GM12878 (cell line): ENCODE results near the gene CLASP1. TPM values are rescaled to one million over a fixed set of nuclear protein-coding genes. Genes with fewer than 3 reads are reported as not detected.
A peak's percentile ranks its signal among the peaks of the same experiment; 100 is the strongest.

Source experiments
- ATAC-seq: fragments of 200-7000 bp; cut with Tn5 transposase; 3 replicates; pipeline ENCODE4 v1.9.1; 2020; ENCODE audit warnings: mild to moderate bottlenecking, moderate library complexity
- BruUV-seq: library from RNA; stranded (reverse); fragments of 400-500 nt; replicated peaks from 2 replicates; lab custom pipeline; 2021; lab: Mats Ljungman, UMichigan
- CTCF ChIA-PET: fragments of 300-600 bp; sonication (Branson Sonifier 250); formaldehyde crosslinking; extraction: SDS; loops from one replicate; lab custom pipeline; 2021; ENCODE audit warnings: inconsistent platforms; lab: Yijun Ruan, JAX
- POLR2A ChIA-PET: fragments of 350-600 bp; formaldehyde crosslinking; extraction: SDS; loops from one replicate; lab custom pipeline; 2021; ENCODE audit warnings: inconsistent platforms; lab: Charles Lee
- RAD21 ChIA-PET: fragments of 300-600 bp; sonication (Branson Sonifier 250); formaldehyde crosslinking; loops from one replicate; lab custom pipeline; 2023; ENCODE audit warnings: antibody characterized with exemption; ENCODE audit not compliant: unreplicated experiment; lab: Charles Lee
- SMC1A ChIA-PET: fragments of 300-600 bp; sonication (Branson Sonifier 250); formaldehyde crosslinking; loops from one replicate; lab custom pipeline; 2023; ENCODE audit not compliant: unreplicated experiment, uncharacterized antibody; lab: Charles Lee
- DNase-seq: peaks from one replicate; pipeline ENCODE4 v3.0.0-alpha.2; 2011; ENCODE audit warnings: low read depth, low spot score
- FAIRE-seq: peaks from 3 replicates; lab custom pipeline; 2011; peaks lifted over from hg19 to GRCh38; lab: Jason Lieb, UNC
- H2AFZ ChIP-seq: 2 replicates; pipeline ENCODE4 v1.6.0; 2011; ENCODE audit warnings: low read depth, low read length, control low read depth; ENCODE audit not compliant: control insufficient read depth
- H3K27ac ChIP-seq: 2 replicates; pipeline ENCODE4 v1.5.1; 2011; ENCODE audit warnings: control low read depth; ENCODE audit not compliant: control insufficient read depth, insufficient read depth
- H3K27me3 ChIP-seq, 2 experiments: replicated peaks in 1 of 2; 2 replicates each; pipeline versions ENCODE4 v1.6.0 to v1.6.1; 2011; ENCODE audit warnings: low read length in 1 of 2; ENCODE audit not compliant: control insufficient read depth in 2 of 2, insufficient read depth in 2 of 2
- H3K36me3 ChIP-seq, 2 experiments: 2 replicates each; pipeline ENCODE4 v1.5.1; 2011; ENCODE audit warnings: low read length in 1 of 2; ENCODE audit not compliant: control insufficient read depth in 2 of 2, insufficient read depth in 2 of 2
- H3K4me1 ChIP-seq: 2 replicates; pipeline ENCODE4 v1.6.1; 2011; ENCODE audit warnings: mild to moderate bottlenecking, low read length, moderate library complexity, mixed read lengths; ENCODE audit not compliant: control insufficient read depth, insufficient read depth
- H3K4me2 ChIP-seq: 2 replicates; pipeline ENCODE4 v1.6.0; 2011; ENCODE audit warnings: control low read depth; ENCODE audit not compliant: control insufficient read depth, insufficient read depth
- H3K4me3 ChIP-seq: fragments of 200-600 bp; sonication (generic); 2 replicates; pipeline ENCODE4 v1.5.1; 2016
- H3K79me2 ChIP-seq: 2 replicates; pipeline ENCODE4 v1.6.0; 2011; ENCODE audit warnings: low read length; ENCODE audit not compliant: control insufficient read depth, insufficient read depth
- H3K9ac ChIP-seq: 2 replicates; pipeline ENCODE4 v1.8.0; 2011; ENCODE audit warnings: low read length, control low read depth, mixed read lengths; ENCODE audit not compliant: control insufficient read depth, insufficient read depth
- H3K9me3 ChIP-seq: replicated peaks from 3 replicates; pipeline ENCODE4 v1.5.1; 2011; ENCODE audit warnings: mild to moderate bottlenecking, low read length; ENCODE audit not compliant: control insufficient read depth, insufficient read depth
- H4K20me1 ChIP-seq: 2 replicates; pipeline ENCODE4 v1.6.0; 2011; ENCODE audit not compliant: control insufficient read depth, insufficient read depth
- CEBPB ChIP-seq, 2 experiments: fragments of 150-350 bp in 1 of 2; IDR thresholded peaks; 2 replicates each; pipeline ENCODE4 v1.6.1; 2012 to 2014; ENCODE audit warnings: low read depth in 2 of 2, low read length in 2 of 2, borderline replicate concordance in 1 of 2, inconsistent platforms in 1 of 2
- CHD4 ChIP-seq: fragments of 200-600 bp; sonication (generic); IDR thresholded peaks from 2 replicates; pipeline ENCODE4 v1.6.1; 2016; ENCODE audit warnings: mild to moderate bottlenecking
- FOXM1 ChIP-seq: IDR thresholded peaks from 2 replicates; pipeline ENCODE4 v1.6.1; 2012; ENCODE audit warnings: low read depth, mild to moderate bottlenecking, inconsistent platforms, low read length, moderate library complexity
- KLF5 ChIP-seq: fragments of 450-650 bp; IDR thresholded peaks from 2 replicates; pipeline ENCODE4 v1.6.1; 2014; ENCODE audit warnings: mild to moderate bottlenecking; ENCODE audit not compliant: partially characterized antibody
- POU2F2 ChIP-seq: IDR thresholded peaks from 3 replicates; pipeline ENCODE4 v1.6.1; 2011; ENCODE audit warnings: low read depth, mild to moderate bottlenecking, low read length, borderline replicate concordance
- SPI1 ChIP-seq: IDR thresholded peaks from 2 replicates; pipeline ENCODE4 v1.6.1; 2011; ENCODE audit warnings: low read depth, mild to moderate bottlenecking, low read length, moderate library complexity, borderline replicate concordance; ENCODE audit not compliant: insufficient read depth
- STAT1 ChIP-seq: fragments of 450-650 bp; conservative IDR thresholded peaks from 2 replicates; pipeline ENCODE4 v1.6.1; 2014; ENCODE audit warnings: antibody characterized with exemption, mild to moderate bottlenecking
- YBX1 ChIP-seq: fragments of 450-650 bp; IDR thresholded peaks from 2 replicates; pipeline ENCODE4 v1.6.1; 2016; ENCODE audit warnings: antibody characterized with exemption
- ZZZ3 ChIP-seq: IDR thresholded peaks from 2 replicates; pipeline ENCODE4 v1.6.1; 2011; ENCODE audit warnings: low read depth; ENCODE audit not compliant: control insufficient read depth, insufficient read length
- WGBS: methylation state at CpG from one replicate; pipeline ENCODE4 v1.1.6; 2016; ENCODE audit warnings: low lambda C conversion rate; ENCODE audit not compliant: insufficient replicate concordance, insufficient coverage; ENCODE audit errors: missing lambda C conversion rate; 5-methylcytosine and 5-hydroxymethylcytosine counted together
- in situ Hi-C: fragments of 300-500 bp; cut with MboI; formaldehyde crosslinking; loops from 9 replicates; pipeline ENCODE4 v1.14.3; 2018; ENCODE audit warnings: mixed read lengths
- intact Hi-C: fragments of 100-400 bp; cut with micrococcal nuclease; formaldehyde crosslinking; loops from one replicate; pipeline ENCODE4 v1.14.2; 2022; ENCODE audit not compliant: unreplicated experiment
- polyA plus RNA-seq, 11 experiments: library from polyadenylated mRNA; depleted of rRNA in 4 of 11; unstranded in 6 of 11; stranded (reverse) in 5 of 11; fragments of >200 nt; fragmentation: Nextera tagmentation in 4 of 11; fragmentation: Illumina TruSeq in 1 of 11; extraction: Ambion mirVana in 4 of 11; extraction: Trizol in 1 of 11; gene quantifications; 1 replicate in 1 of 11; 2 replicates in 10 of 11; pipeline versions ENCODE4 v1.2.1 to v1.2.3, GENCODE V29; 2011 to 2016; ENCODE audit warnings: inconsistent platforms in 2 of 11, missing spikeins in 2 of 11, low read depth in 1 of 11
- total RNA-seq, 4 experiments: library from RNA; depleted of rRNA in 3 of 4; stranded (reverse); fragments of >200 nt in 3 of 4; fragmentation: Illumina TruSeq in 1 of 4; extraction: Trizol in 1 of 4; gene quantifications; 2 replicates each; pipeline versions ENCODE4 v1.2.1 to v1.2.3, GENCODE V29; 2013 to 2021

Gene CLASP1
- total and polyA plus RNA-seq, 10 of the 15 experiments (the other 5 are each of a cell fraction or from before 2014, with no cell fraction given): 1.4 to 62.4 (median 32.9) TPM

- Histone ChIP-seq H3K4me2 (no peak overlapping the region), H3K9ac (no peak overlapping the region), H3K27ac (no peak overlapping the region), H2AFZ (no peak overlapping the region), H3K9me3 (no peaks in the 10 kb centered on the region), H3K4me3 (no peak overlapping the region), H3K36me3 (peaks cover 4 to 6% of the 10 kb centered on the region in 2 experiments; a peak in 3 of 4 replicates), H3K4me1 (peaks cover 8% of the 10 kb centered on the region; the same call in 1 of the 2 replicates), H3K79me2 (peaks cover 53% of the 10 kb centered on the region), H4K20me1 (no peaks in the 10 kb centered on the region), H3K27me3 (no peaks in the 10 kb centered on the region)
- ATAC-seq: no peak
- ChIA-PET SMC1A (interaction anchor here (0.9 to 1.2 kb wide), 3 partner anchors 14 to 57 kb away, joined by 3 to 5 read pairs (median 3); no protein-coding TSS in a partner anchor), CTCF (no interaction called here), RAD21 (no interaction called here), POLR2A (interaction anchor here (0.9 kb wide), 1 partner anchor 27 kb away, joined by 3 read pairs; no protein-coding TSS in a partner anchor)
- no TSS peak for BruUV-seq
- intact Hi-C loops (no loop called here), in situ Hi-C loops (no loop called here)
- no peak for FAIRE-seq
- TF ChIP-seq KLF5 (no peak), SPI1 (peak; percentile 47; the same call in 1 of the 2 replicates), CEBPB (IDR thresholded peaks at IDR 0.05; ENCODE audit: borderline replicate concordance in 1 of 2, low read depth in 2 of 2, low read length in 2 of 2) (no peak), STAT1 (no peak), POU2F2 (no peak), CHD4 (no peak), YBX1 (no peak)
- WGBS: 98% methylated on average over 3 of the region's 3 CpGs
- no peak for DNase-seq
These were observed 58.1 kb downstream of the CLASP1 start for GRCh38 chr2:121591199-121591598.

DNA sequence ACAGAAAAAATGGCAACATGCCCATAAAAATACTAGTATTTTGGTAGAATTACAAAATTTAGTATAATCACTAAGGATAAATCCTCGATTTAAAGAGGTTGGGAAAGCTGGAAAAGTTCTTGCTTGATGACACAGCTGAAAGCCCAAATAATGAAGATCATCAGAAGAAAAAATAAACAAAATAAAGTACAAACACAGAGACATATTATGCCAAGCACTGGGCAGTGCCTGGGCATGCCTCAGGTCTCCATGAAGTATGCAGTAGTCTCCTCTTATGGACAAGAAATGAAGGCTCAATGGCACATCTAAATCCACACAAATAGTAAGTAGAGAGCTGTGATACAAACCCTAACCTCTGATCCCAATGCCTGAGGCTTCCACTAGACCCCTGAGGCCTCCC, 60.9 kb downstream of the CLASP1 start:
- no TSS peak for BruUV-seq
- Histone ChIP-seq H3K4me1 (no peaks in the 10 kb centered on the region), H3K4me2 (no peak overlapping the region), H3K27ac (no peak overlapping the region), H3K79me2 (peaks cover 43% of the 10 kb centered on the region), H3K36me3 (peaks cover 4 to 6% of the 10 kb centered on the region in 2 experiments; a peak in 3 of 4 replicates), H3K9me3 (no peaks in the 10 kb centered on the region), H3K9ac (no peak overlapping the region), H4K20me1 (no peaks in the 10 kb centered on the region), H3K4me3 (no peak overlapping the region), H2AFZ (no peak overlapping the region), H3K27me3 (no peaks in the 10 kb centered on the region)
- TF ChIP-seq ZZZ3 (no peak), FOXM1 (no peak)
- SMC1A ChIA-PET: interaction anchor here (1.0 kb wide), 1 partner anchor 12 kb away, joined by 4 read pairs; no protein-coding TSS in a partner anchor
- ATAC-seq (no peak), FAIRE-seq (no peak), DNase-seq (no peak)
- in situ Hi-C loops (no loop called here), intact Hi-C loops (no loop called here)
- RAD21 ChIA-PET: no interaction called here
- 91% methylated on average over 1 of the region's 1 CpG for WGBS
- CTCF ChIA-PET: interaction anchor here (1.4 kb wide), 1 partner anchor 58 kb away, joined by 3 read pairs; the partner anchor contains the start of gene RNU4ATAC
- POLR2A ChIA-PET: no interaction called here
